Activated CD8-positive, alpha-beta memory T cell treated with anti-CD3 and anti-CD28 coated beads for 1 hour (primary cell): Measurements from ENCODE around the gene KNDC1.
"Not testable (repeated sequence)": the region's sequence is repeated elsewhere in the genome, so short reads cannot be mapped to it uniquely, and the experiment has no call there.

Experiments
- DNase-seq, 2 donors: peaks; one replicate each; pipeline ENCODE4 v3.0.0-alpha.2; 2020; ENCODE audit warnings: low read depth in 1 of 2; ENCODE audit errors: extremely low read depth in 1 of 2

Gene KNDC1

GRCh38 chr10:133141144-133141957, 18.7 kb upstream of the KNDC1 start:
- DNase-seq = no peak

- no peak for DNase-seq
Observed at GRCh38 chr10:133141958-133142340, 18.1 kb upstream of the KNDC1 start.

- DNase-seq = no peak
Observed at GRCh38 chr10:133142523-133143199, 17.4 kb upstream of the KNDC1 start.

DNA sequence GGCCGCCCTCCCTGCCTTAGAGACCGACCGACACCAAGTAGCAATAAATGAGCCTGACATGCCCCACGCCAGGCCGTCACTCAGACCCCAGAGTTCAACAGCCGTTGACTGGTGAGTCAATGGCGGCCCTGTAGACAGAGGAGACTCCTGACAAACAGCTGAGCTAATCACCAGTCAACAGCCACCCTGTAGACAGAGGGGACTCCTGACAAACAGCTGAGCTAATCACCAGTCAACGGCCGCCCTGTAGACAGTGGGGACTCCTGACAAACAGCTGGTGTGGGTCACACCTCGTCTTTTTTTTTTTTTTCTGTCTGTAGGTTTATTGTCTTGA, 16.9 kb upstream of the KNDC1 start:
- no peak for DNase-seq

DNA sequence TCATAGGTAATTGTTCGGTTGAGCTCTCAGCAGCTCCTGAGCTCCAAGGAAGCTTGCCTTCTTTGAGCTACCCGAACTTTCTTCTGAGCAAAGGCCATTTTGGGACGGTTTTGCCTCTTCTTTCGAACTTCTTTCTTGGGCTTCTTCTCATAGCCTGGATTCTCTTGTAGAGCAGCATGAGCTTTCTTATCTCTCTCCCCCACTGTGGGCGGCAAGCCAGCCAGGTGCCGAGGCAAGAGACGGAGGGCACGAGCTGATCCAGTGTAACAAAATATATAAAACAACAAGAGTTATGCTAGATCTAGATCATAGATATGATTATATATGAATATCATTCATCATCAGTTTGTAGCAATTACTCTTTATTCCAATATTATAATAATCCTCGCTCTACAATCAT, 16.5 kb upstream of the KNDC1 start:
- no peak for DNase-seq

DNA sequence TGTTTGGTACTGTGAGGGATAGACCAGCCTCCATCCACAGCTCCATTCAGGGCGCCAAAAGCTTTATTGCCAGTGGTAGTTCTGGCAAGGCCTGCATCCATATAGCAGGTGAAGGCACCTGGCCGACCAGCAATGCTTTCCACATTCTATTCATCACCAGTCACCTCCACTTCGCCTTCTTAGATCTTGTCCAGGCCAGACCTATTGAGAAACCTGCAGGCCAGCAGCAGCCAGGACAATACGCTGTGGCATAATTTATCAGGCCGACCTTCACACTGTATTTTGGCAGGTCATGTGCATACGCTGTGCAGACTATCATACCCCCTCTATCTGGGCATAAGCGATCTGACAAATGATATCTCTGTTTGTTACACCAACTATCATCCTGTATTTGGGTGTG, 15.2 kb upstream of the KNDC1 start:
- DNase-seq = no peak

- no peak for DNase-seq
Observed at GRCh38 chr10:133150226-133150625, 9.8 kb upstream of the KNDC1 start.

DNA sequence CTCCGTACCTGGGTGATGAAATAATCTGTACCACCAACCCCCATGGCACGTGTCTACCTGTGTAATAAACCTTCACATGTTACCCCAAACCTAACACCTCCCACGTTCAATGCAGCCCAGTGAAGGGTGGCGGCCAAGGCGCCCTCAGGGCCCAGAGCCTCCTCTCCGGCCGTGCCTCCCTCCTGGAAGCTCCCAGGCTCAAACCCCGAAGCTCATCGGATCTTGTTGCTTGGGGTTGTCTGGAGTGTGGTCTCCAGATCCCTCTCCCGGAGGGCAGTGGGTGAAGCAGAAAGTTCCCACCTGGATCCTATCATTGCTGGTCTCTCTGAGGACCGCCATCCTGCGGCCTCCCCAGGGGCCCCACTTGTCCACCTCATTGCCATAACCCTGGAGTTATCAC, 9.4 kb upstream of the KNDC1 start:
- no peak for DNase-seq

- DNase-seq = not testable (repeated sequence)
Observed at GRCh38 chr10:133151071-133151470, 8.9 kb upstream of the KNDC1 start.

DNA sequence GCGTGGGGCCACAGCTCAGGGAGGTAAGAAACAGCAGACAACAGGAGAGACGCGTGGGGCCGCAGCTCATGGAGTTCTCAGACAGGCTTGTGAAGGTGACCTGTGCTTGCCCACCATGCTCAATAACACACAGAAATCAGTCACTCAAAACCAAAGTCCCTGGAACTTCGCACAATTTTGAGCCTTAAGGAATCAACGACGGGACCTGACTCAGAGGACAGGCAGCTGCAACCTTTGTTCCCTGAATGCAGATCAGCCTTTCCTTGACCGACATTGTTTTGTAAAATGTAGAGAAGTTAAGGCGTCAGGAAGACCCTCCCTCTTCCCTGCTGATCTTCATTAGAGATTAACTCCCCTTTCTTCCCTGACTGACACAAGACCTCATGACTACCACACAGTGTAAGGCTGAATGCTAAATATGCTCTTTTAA, 8.5 kb upstream of the KNDC1 start:
- no peak for DNase-seq

- DNase-seq = no peak
Observed at GRCh38 chr10:133154411-133154810, 5.6 kb upstream of the KNDC1 start.

- DNase-seq = no peak
Observed at GRCh38 chr10:133154996-133155778, 4.8 kb upstream of the KNDC1 start.

DNA sequence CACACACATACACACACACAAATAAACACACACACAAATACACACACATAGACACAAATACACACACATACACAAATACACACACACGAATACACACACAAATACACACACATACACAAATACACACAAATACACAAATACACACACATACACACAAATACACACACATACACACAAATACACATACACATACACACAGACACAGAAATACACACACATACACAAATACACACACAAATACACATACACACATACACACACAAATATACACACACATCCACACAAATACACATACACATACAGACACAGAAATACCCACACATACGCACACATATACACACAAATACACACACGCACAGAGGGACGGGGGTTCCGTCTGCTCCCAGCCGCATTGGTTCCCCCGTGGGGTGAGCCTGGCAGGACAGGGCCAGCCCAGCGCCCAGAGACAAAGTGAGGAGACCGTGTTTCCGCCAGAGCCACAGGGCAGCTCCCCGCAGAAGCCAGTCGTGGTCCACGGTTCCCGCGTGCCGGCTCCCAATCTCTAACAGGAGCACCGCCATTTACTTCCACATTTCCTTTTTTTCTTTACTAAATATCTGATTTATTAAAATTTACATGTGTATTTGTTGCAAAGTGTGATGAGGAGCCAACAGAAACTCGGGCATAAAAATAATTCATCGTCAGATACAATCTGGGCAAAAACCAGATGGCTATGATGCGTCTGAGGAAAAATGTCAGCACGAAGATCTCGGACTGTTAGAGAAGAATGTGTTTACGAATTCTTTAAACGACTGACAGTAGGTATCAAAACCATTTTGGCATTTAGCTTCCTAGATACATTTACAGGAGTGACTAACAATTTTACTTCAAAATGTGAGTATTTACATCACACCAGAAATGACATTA, 3.1 kb upstream of the KNDC1 start:
- no peak for DNase-seq

- no peak for DNase-seq
Observed at GRCh38 chr10:133157662-133158436, 2.2 kb upstream of the KNDC1 start.

GRCh38 chr10:133158437-133158755, 1.6 kb upstream of the KNDC1 start:
- DNase-seq = no peak

DNA sequence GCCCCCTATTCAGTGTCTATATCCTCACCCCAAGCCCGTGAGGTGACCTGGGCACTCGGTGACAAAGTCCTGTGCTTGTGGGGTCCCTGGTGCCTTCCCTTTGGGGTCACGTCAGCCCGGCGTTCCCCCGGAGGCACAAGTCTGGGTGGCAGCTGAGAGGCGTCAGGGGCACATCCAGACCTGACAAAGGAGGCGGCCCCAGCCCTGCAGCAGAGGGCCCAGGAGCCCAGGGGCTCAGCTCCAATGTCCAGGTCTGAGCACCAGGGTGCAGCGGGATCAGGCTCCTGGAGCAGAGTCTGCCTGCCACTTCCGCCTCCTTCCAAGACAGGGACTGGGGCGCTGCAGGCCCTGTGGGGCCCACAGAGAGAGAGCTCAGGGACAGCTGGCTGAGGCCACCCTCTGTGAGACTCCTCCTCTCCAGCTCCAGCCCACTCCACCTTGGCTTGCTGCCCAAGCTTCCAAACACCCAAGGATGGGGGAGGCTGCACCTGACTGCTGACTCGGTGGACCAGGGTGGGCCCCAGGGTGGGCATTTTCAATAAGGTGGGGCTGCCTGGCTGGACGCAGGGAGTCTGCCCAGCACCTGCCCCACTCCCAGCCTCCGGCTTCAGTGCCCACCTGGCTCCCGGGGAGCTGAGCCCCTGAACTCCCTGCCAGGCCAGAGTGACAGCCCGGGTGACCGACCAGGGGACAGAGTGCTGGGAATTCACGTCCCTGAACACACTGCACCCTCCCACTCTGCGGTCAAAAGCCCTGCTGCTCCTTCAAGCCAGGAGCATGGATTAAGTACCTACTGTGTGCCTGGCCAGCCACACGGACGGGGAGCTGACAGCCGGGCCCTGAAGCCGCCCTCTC, 1.0 kb upstream of the KNDC1 start:
- no peak for DNase-seq

DNA sequence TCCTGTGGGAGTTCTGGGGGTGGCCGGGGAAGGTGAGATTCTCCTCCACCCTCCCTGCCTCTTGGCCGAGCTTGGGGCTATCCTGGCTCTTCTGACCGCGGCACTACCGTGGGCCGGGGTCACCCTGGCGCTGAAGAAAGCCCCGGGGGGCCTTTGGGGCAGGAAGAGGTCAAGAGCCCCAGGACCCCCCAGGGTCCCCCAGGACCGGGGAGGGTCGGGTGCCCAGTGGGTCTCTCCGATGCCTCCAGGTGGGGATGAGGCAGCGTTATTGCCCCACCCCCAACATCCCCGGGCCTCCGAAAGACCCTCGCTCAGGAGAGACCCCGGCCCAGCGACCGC, 439 bp upstream of the KNDC1 start:
- no peak for DNase-seq

GRCh38 chr10:133160826-133161471, 930 bp downstream of the KNDC1 start:
- DNase-seq = no peak
